EL (cell line): ENCODE measurements around the gene KIAA1217.

Experiments used
- DNase-seq: peaks from one replicate; pipeline ENCODE4 v3.0.0-alpha.2; 2016

Gene KIAA1217

GRCh38 chr10:24242562-24242961 lies 33.6 kb downstream of the KIAA1217 start:
- DNase-seq: no peak

- no peak for DNase-seq
Observed at GRCh38 chr10:24246365-24246764, 37.4 kb downstream of the KIAA1217 start.

GRCh38 chr10:24247841-24248240 lies 38.9 kb downstream of the KIAA1217 start:
- no peak for DNase-seq

GRCh38 chr10:24249829-24250415 lies 41.0 kb downstream of the KIAA1217 start:
- no peak for DNase-seq

GRCh38 chr10:24251547-24251946 lies 42.6 kb downstream of the KIAA1217 start:
- no peak for DNase-seq

- peak; percentile 20 for DNase-seq
Observed at GRCh38 chr10:24254180-24254579, 45.2 kb downstream of the KIAA1217 start.

GRCh38 chr10:24255115-24255880 lies 46.4 kb downstream of the KIAA1217 start:
- DNase-seq: no peak

- no peak for DNase-seq
Observed at GRCh38 chr10:24255881-24256311, 47.0 kb downstream of the KIAA1217 start.

- DNase-seq: no peak
Observed at GRCh38 chr10:24256619-24257107, 47.7 kb downstream of the KIAA1217 start.

GRCh38 chr10:24257588-24257987 lies 48.6 kb downstream of the KIAA1217 start:
- no peak for DNase-seq

GRCh38 chr10:24259365-24260130 lies 50.6 kb downstream of the KIAA1217 start:
- no peak for DNase-seq

GRCh38 chr10:24261627-24262026 lies 52.7 kb downstream of the KIAA1217 start:
- no peak for DNase-seq

- no peak for DNase-seq
Observed at GRCh38 chr10:24262929-24263590, 54.1 kb downstream of the KIAA1217 start.

GRCh38 chr10:24269476-24269875 lies 60.5 kb downstream of the KIAA1217 start:
- no peak for DNase-seq

GRCh38 chr10:24272374-24272773 lies 63.4 kb downstream of the KIAA1217 start:
- DNase-seq: peak; percentile 44

- DNase-seq: no peak
Observed at GRCh38 chr10:24277277-24277676, 68.3 kb downstream of the KIAA1217 start.

GRCh38 chr10:24277771-24278170 lies 68.8 kb downstream of the KIAA1217 start:
- peak; percentile 4 for DNase-seq

- DNase-seq: no peak
Observed at GRCh38 chr10:24278176-24278889, 69.4 kb downstream of the KIAA1217 start.

GRCh38 chr10:24279166-24279565 lies 70.2 kb downstream of the KIAA1217 start:
- DNase-seq: no peak

GRCh38 chr10:24287559-24288195 lies 78.7 kb downstream of the KIAA1217 start:
- DNase-seq: no peak

- DNase-seq: no peak
Observed at GRCh38 chr10:24288581-24288980, 79.6 kb downstream of the KIAA1217 start.

GRCh38 chr10:24289235-24289634 lies 80.3 kb downstream of the KIAA1217 start:
- DNase-seq: no peak
